ENCODE results near the gene GNPDA1. TPM values are rescaled to one million over a fixed set of nuclear protein-coding genes. Genes with fewer than 3 reads are reported as not detected.

Gene GNPDA1
- total and polyA plus RNA-seq, 2 of the 4 experiments (the other 2 are of a cell fraction): 23.1 to 60.6 TPM

DNA sequence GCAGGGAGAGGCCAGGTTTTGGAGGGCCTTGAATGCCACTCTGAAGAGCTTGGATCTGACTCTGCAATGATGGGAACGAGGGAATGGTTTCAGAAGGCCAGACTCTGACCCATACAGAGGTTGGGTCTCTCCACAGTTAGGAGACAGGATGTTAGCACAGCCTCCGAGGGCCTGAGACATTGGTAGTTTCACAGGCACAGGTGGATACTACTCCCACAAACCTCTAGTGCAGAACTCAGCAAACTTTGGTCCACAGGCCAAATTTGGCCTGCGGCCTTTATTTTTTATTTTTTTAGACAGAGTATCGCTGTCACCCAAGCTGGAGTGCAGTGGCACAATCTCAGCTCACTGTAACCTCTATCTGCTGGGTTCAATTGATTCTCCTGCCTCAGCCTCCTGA is 2.9 kb downstream of the GNPDA1 start:
- no peak overlapping the region for H2BK20ac ChIP-seq (ENCODE audit: low read depth, low read length)
- TF ChIP-seq RAD21 (IDR thresholded peaks at IDR 0.05; ENCODE audit: low read length) (no peak), BHLHE40 (IDR thresholded peaks at IDR 0.05; ENCODE audit: low read depth, low read length) (no peak), RCOR1 (IDR thresholded peaks at IDR 0.05; ENCODE audit: insufficient replicate concordance, low read length) (no peak), FOS (IDR thresholded peaks at IDR 0.05; ENCODE audit: low read depth, low read length) (no peak), NFE2L2 (IDR thresholded peaks at IDR 0.05; ENCODE audit: low read depth, low read length) (no peak), CHD1 (IDR thresholded peaks at IDR 0.05; ENCODE audit: low read depth, low read length) (no peak), CEBPB (IDR thresholded peaks at IDR 0.05; ENCODE audit: low read depth, low read length) (no peak), RFX5 (IDR thresholded peaks at IDR 0.05; ENCODE audit: low read depth, low read length) (no peak), MAFK (IDR thresholded peaks at IDR 0.05; ENCODE audit: low read depth, low read length) (no peak), CTCF (conservative IDR thresholded peaks at IDR 0.05; ENCODE audit: low read depth, low read length) (no peak), SMC3 (IDR thresholded peaks at IDR 0.05; ENCODE audit: low read depth, low read length) (no peak), POLR2A (IDR thresholded peaks at IDR 0.05; ENCODE audit: low read depth, low read length) (no peak), MAZ (IDR thresholded peaks at IDR 0.05; ENCODE audit: borderline replicate concordance, low read depth, low read length) (no peak), MXI1 (IDR thresholded peaks at IDR 0.05; ENCODE audit: borderline replicate concordance, low read depth, low read length) (no peak)
- TF ChIP-seq, protein P1, sequence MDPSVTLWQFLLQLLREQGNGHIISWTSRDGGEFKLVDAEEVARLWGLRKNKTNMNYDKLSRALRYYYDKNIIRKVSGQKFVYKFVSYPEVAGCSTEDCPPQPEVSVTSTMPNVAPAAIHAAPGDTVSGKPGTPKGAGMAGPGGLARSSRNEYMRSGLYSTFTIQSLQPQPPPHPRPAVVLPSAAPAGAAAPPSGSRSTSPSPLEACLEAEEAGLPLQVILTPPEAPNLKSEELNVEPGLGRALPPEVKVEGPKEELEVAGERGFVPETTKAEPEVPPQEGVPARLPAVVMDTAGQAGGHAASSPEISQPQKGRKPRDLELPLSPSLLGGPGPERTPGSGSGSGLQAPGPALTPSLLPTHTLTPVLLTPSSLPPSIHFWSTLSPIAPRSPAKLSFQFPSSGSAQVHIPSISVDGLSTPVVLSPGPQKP (IDR thresholded peaks at IDR 0.05; ENCODE audit: borderline replicate concordance, low read depth, low read length): no peak
- TF ChIP-seq, protein P2, sequence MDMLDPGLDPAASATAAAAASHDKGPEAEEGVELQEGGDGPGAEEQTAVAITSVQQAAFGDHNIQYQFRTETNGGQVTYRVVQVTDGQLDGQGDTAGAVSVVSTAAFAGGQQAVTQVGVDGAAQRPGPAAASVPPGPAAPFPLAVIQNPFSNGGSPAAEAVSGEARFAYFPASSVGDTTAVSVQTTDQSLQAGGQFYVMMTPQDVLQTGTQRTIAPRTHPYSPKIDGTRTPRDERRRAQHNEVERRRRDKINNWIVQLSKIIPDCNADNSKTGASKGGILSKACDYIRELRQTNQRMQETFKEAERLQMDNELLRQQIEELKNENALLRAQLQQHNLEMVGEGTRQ (IDR thresholded peaks at IDR 0.05; ENCODE audit: low read depth, low read length): no peak
- no peak overlapping the region for H4K91ac ChIP-seq (ENCODE audit: insufficient read depth, low read depth, low read length)
- H3K56ac ChIP-seq (ENCODE audit: extremely low read depth, insufficient read depth, low read length): no peak overlapping the region
- H4K5ac ChIP-seq (ENCODE audit: low read depth, low read length): no peak overlapping the region
- in situ Hi-C loops (cut with MboI; ENCODE audit: low sequenced_read_pairs): no loop called here
- no peak overlapping the region for H3K9ac ChIP-seq (ENCODE audit: low read depth, low read length)
- CTCF ChIA-PET: no interaction called here
- 100% methylated on average over 1 of the region's 4 CpGs; no CpG with 5 or more reads in 1 of the 2 experiments for WGBS, 2 experiments (ENCODE audit: extremely low coverage in 2 of 2, insufficient read length in 1 of 2)
- H3K14ac ChIP-seq (replicated peaks; ENCODE audit: low read depth, low read length): no peak overlapping the region
- H3K27me3 ChIP-seq (ENCODE audit: control insufficient read depth, insufficient read depth, low read length): no peaks in the 10 kb centered on the region
- POLR2A ChIA-PET (ENCODE audit: unreplicated experiment): no interaction called here
- H3K23ac ChIP-seq (ENCODE audit: low read depth, low read length): no peak overlapping the region
- no peak overlapping the region for H2AK9ac ChIP-seq (replicated peaks; ENCODE audit: low read depth, low read length, poor library complexity)
- H3K79me1 ChIP-seq (ENCODE audit: low read depth in 1 of 2, low read length in 2 of 2): peaks cover 4 to 17% of the 10 kb centered on the region in 2 experiments; a peak in 3 of 4 replicates
- ATAC-seq (ENCODE audit: low read depth) (no peak), DNase-seq (no peak)
- no peaks in the 10 kb centered on the region; the same call in 1 of the 2 replicates for H4K20me1 ChIP-seq (ENCODE audit: insufficient read depth, low read length)
- no TSS peak for BruUV-seq (replicated peaks)
- intact Hi-C loops (cut with micrococcal nuclease): loop anchor here (5.0 to 10.0 kb wide), 2 partner anchors 537 to 685 kb away; no protein-coding TSS in a partner anchor
- no peak overlapping the region for H2AFZ ChIP-seq (replicated peaks; ENCODE audit: low read length, poor library complexity)
- H3K27ac ChIP-seq (ENCODE audit: insufficient read depth, low read length): no peak overlapping the region
- no peak overlapping the region for H2BK5ac ChIP-seq (ENCODE audit: low read depth, low read length, poor library complexity, severe bottlenecking)
- no peak overlapping the region for H3K4me2 ChIP-seq (ENCODE audit: low read depth, low read length)
- no peak overlapping the region for H2BK15ac ChIP-seq (ENCODE audit: low read depth, low read length)
- peaks cover 20% of the 10 kb centered on the region for H3K9me1 ChIP-seq (ENCODE audit: insufficient read depth, low read length)
- peaks cover 27% of the 10 kb centered on the region for H3K36me3 ChIP-seq (ENCODE audit: control insufficient read depth, insufficient read depth, low read length)
- dilution Hi-C loops (cut with HindIII; ENCODE audit: low sequenced_read_pairs, unreplicated experiment): no loop called here
- H4K8ac ChIP-seq (ENCODE audit: low read depth in 2 of 2, low read length in 2 of 2): no peak overlapping the region
- H3K18ac ChIP-seq (ENCODE audit: low read depth, low read length): no peak overlapping the region
- no peak overlapping the region for H3K4ac ChIP-seq (ENCODE audit: low read depth, low read length)
- no peaks in the 10 kb centered on the region for H3K9me3 ChIP-seq (ENCODE audit: control insufficient read depth, insufficient read depth, low read length)
- H3K4me3 ChIP-seq (ENCODE audit: insufficient read depth, low read depth, low read length): no peak overlapping the region
- H2AK5ac ChIP-seq (ENCODE audit: low read depth, low read length): no peak overlapping the region
- H2BK120ac ChIP-seq (ENCODE audit: low read depth, low read length): no peak overlapping the region
- H3K4me1 ChIP-seq (ENCODE audit: control insufficient read depth, insufficient read depth, low read length): peaks cover 6% of the 10 kb centered on the region
